Sigmoid colon (tissue), 4 donors: ENCODE results near the gene DMRTB1.

Source experiments
- CTCF ChIP-seq, 4 experiments: fragments of 450-650 bp in 3 of 4; fragments of 200-600 bp in 1 of 4; IDR thresholded peaks; one replicate each; pipeline ENCODE4 v1.5.1; 2016 to 2019; ENCODE audit warnings: antibody characterized with exemption in 4 of 4, mild to moderate bottlenecking in 3 of 4, moderate library complexity in 2 of 4
- EP300 ChIP-seq, 4 donors: sonication (generic); formaldehyde crosslinking; IDR thresholded peaks; one replicate each; pipeline ENCODE4 v1.6.1; 2017; ENCODE audit warnings: antibody characterized with exemption in 4 of 4
- POLR2A ChIP-seq, 2 donors: fragments of 450-650 bp; IDR thresholded peaks; one replicate each; pipeline ENCODE4 v1.6.1; 2016; ENCODE audit warnings: antibody characterized with exemption in 2 of 2, mild to moderate bottlenecking in 2 of 2, moderate library complexity in 2 of 2
- POLR2AphosphoS5 ChIP-seq, 4 donors: sonication (generic); formaldehyde crosslinking; IDR thresholded peaks; one replicate each; pipeline ENCODE4 v1.6.1; 2017; ENCODE audit warnings: antibody characterized with exemption in 4 of 4

GRCh38 chr1:53461323-53462044 lies 2.3 kb downstream of the DMRTB1 start:
- TF ChIP-seq CTCF (IDR thresholded peaks at IDR 0.05) (no peak), POLR2A (IDR thresholded peaks at IDR 0.05) (no peak), POLR2AphosphoS5 (IDR thresholded peaks at IDR 0.05) (no peak), EP300 (IDR thresholded peaks at IDR 0.05) (no peak)
